Fibroblast of gingiva (primary cell): ENCODE data around the gene OAS2.
"Not testable (repeated sequence)": the region's sequence is repeated elsewhere in the genome, so short reads cannot be mapped to it uniquely, and the experiment has no call there.

Experiments
- DNase-seq: peaks from one replicate; pipeline ENCODE4 v3.0.0-alpha.2; 2011; ENCODE audit warnings: low read depth

OAS2 gene

GRCh38 chr12:112985642-112986290 is 7.4 kb downstream of the OAS2 start:
- no peak for DNase-seq

GRCh38 chr12:112986291-112986800 is 8.0 kb downstream of the OAS2 start:
- DNase-seq: no peak

- DNase-seq: no peak
Observed at GRCh38 chr12:112987561-112987960, 9.2 kb downstream of the OAS2 start.

- DNase-seq: no peak
Observed at GRCh38 chr12:112988224-112988623, 9.9 kb downstream of the OAS2 start.

GRCh38 chr12:112988823-112989385 is 10.6 kb downstream of the OAS2 start:
- not testable (repeated sequence) for DNase-seq

GRCh38 chr12:112989806-112990205 is 11.5 kb downstream of the OAS2 start:
- no peak for DNase-seq

GRCh38 chr12:112992541-112993398 is 14.5 kb downstream of the OAS2 start:
- peak; percentile 45 for DNase-seq

GRCh38 chr12:112995008-112995407 is 16.7 kb downstream of the OAS2 start:
- DNase-seq: no peak

- no peak for DNase-seq
Observed at GRCh38 chr12:112996501-112996900, 18.2 kb downstream of the OAS2 start.

- DNase-seq: no peak
Observed at GRCh38 chr12:112997506-112997905, 19.2 kb downstream of the OAS2 start.

GRCh38 chr12:112998987-112999767 is 20.9 kb downstream of the OAS2 start:
- DNase-seq: no peak

GRCh38 chr12:113000433-113000832 is 22.1 kb downstream of the OAS2 start:
- DNase-seq: no peak

GRCh38 chr12:113002155-113002554 is 23.8 kb downstream of the OAS2 start:
- no peak for DNase-seq

- DNase-seq: no peak
Observed at GRCh38 chr12:113002676-113003075, 24.4 kb downstream of the OAS2 start.

GRCh38 chr12:113003636-113004035 is 25.3 kb downstream of the OAS2 start:
- DNase-seq: no peak

GRCh38 chr12:113005762-113006161 is 27.4 kb downstream of the OAS2 start:
- no peak for DNase-seq

GRCh38 chr12:113006206-113006605 is 27.9 kb downstream of the OAS2 start:
- no peak for DNase-seq

GRCh38 chr12:113006641-113007040 is 28.3 kb downstream of the OAS2 start:
- DNase-seq: no peak

- no peak for DNase-seq
Observed at GRCh38 chr12:113007166-113007565, 28.8 kb downstream of the OAS2 start.

GRCh38 chr12:113010701-113011100 is 32.4 kb downstream of the OAS2 start:
- DNase-seq: no peak

GRCh38 chr12:113014565-113014964 is 36.2 kb downstream of the OAS2 start:
- DNase-seq: no peak

GRCh38 chr12:113016796-113017195 is 38.5 kb downstream of the OAS2 start:
- no peak for DNase-seq
